Measurements from ENCODE around the gene EDDM3A.
"Not testable (repeated sequence)": the region's sequence is repeated elsewhere in the genome, so short reads cannot be mapped to it uniquely, and the experiment has no call there.

EDDM3A gene

GRCh38 chr14:20699931-20700330 lies 45.8 kb upstream of the EDDM3A start:
- H3K4me1 ChIP-seq (ENCODE audit: control insufficient read depth in 1 of 2, insufficient read depth in 1 of 2, low read depth in 1 of 2, low read length in 1 of 2), result no peaks in the 10 kb centered on the region
- no peaks in the 10 kb centered on the region for H3K27me3 ChIP-seq
- H3K36me3 ChIP-seq, result no peaks in the 10 kb centered on the region
- TF ChIP-seq, protein P1, sequence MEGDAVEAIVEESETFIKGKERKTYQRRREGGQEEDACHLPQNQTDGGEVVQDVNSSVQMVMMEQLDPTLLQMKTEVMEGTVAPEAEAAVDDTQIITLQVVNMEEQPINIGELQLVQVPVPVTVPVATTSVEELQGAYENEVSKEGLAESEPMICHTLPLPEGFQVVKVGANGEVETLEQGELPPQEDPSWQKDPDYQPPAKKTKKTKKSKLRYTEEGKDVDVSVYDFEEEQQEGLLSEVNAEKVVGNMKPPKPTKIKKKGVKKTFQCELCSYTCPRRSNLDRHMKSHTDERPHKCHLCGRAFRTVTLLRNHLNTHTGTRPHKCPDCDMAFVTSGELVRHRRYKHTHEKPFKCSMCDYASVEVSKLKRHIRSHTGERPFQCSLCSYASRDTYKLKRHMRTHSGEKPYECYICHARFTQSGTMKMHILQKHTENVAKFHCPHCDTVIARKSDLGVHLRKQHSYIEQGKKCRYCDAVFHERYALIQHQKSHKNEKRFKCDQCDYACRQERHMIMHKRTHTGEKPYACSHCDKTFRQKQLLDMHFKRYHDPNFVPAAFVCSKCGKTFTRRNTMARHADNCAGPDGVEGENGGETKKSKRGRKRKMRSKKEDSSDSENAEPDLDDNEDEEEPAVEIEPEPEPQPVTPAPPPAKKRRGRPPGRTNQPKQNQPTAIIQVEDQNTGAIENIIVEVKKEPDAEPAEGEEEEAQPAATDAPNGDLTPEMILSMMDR (IDR thresholded peaks at IDR 0.05), result no peak
- no peak overlapping the region for H3K4me3 ChIP-seq (ENCODE audit: low read depth in 1 of 2, low read length in 1 of 2)
- H3K9me3 ChIP-seq, result no peaks in the 10 kb centered on the region
- H3K27ac ChIP-seq, result no peak overlapping the region

DNA sequence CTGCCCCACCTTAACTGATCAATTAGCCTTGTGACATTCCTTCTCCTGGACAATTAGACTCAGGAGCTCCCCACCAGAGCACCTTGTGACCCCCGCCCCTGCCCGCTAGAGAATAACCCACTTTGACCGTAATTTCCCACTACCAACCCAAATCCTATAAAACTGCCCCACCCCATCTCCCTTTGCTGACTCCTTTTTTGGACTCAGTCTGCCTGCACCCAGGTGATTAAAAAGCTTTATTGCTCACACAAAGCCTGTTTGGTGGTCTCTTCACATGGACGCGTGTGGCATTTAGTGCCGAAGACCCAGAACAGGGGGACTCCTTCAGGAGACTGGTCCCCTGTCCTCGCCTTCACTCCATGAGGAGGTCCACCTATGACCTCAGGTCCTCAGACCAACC lies 44.7 kb upstream of the EDDM3A start:
- not testable (repeated sequence) for H3K4me1 ChIP-seq (ENCODE audit: control insufficient read depth in 1 of 2, insufficient read depth in 1 of 2, low read depth in 1 of 2, low read length in 1 of 2); H3K9me3 ChIP-seq; H3K27me3 ChIP-seq; H3K4me3 ChIP-seq (ENCODE audit: low read depth in 1 of 2, low read length in 1 of 2); H3K27ac ChIP-seq; H3K36me3 ChIP-seq

DNA sequence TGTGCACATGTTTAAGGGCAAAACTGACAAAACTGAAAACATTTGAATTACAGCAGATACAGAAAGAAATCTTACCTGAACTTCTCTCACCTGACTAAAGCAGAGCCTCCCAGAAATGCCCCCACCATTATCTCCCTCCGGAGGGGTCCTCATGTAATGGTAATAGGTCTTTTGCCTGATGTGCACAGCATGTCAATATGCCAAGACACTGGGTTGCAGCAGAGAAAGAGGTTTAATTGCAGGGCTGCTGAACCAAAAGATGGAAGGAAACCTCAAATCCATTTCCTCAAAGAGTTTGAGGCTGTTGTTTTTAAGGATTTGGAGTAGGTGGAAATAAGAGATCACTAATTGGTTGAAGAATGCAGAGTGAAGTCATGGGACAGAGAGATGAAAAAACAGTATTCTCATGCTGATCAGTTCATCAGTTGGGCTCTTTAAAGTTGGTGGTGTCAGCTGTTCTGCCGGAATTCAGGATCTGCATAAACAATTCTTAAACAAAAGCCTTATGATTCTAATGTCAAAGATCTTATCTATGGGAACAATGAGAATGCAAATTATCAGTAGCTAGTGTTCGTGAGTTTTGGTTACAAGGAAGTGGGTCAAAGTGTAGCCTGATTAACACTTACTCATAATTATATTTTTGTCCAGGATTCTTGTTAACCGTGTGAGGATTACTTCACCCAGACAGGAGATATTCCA lies 38.9 kb upstream of the EDDM3A start:
- Histone ChIP-seq H3K4me3 (ENCODE audit: low read depth in 1 of 2, low read length in 1 of 2) (no peak overlapping the region), H3K4me1 (ENCODE audit: control insufficient read depth in 1 of 2, insufficient read depth in 1 of 2, low read depth in 1 of 2, low read length in 1 of 2) (no peaks in the 10 kb centered on the region), H3K36me3 (no peaks in the 10 kb centered on the region), H3K9me3 (no peaks in the 10 kb centered on the region), H3K27ac (no peak overlapping the region), H3K27me3 (no peaks in the 10 kb centered on the region)
- TF ChIP-seq, protein P1 (IDR thresholded peaks at IDR 0.05), result no peak

GRCh38 chr14:20707622-20708021 lies 38.1 kb upstream of the EDDM3A start:
- no peaks in the 10 kb centered on the region for H3K27me3 ChIP-seq
- H3K4me1 ChIP-seq (ENCODE audit: control insufficient read depth in 1 of 2, insufficient read depth in 1 of 2, low read depth in 1 of 2, low read length in 1 of 2), result no peaks in the 10 kb centered on the region
- TF ChIP-seq, protein P1 (IDR thresholded peaks at IDR 0.05), result no peak
- H3K9me3 ChIP-seq, result no peaks in the 10 kb centered on the region
- H3K27ac ChIP-seq, result no peak overlapping the region
- H3K4me3 ChIP-seq (ENCODE audit: low read depth in 1 of 2, low read length in 1 of 2), result no peak overlapping the region
- H3K36me3 ChIP-seq, result no peaks in the 10 kb centered on the region

DNA sequence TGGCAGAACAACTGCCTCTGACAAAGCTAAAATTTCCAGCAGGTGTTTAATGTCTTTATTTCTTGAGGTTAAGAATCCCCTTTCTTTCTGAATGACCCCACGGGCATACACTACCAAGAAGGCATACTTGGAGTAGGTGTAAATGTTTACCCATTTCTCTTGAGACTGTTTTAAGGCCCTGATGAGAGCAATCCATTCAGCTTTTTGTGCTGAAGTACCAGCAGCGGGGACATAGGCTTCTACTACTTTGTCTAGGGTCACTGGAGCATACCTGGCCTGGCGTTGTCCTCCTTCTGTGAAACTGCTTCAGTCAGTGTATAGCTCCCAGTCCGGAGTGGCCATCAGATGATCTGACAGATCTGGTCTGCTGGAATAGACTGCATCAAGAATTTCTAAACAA lies 34.4 kb upstream of the EDDM3A start:
- TF ChIP-seq, protein P1 (IDR thresholded peaks at IDR 0.05), result no peak
- no peak overlapping the region for H3K27ac ChIP-seq
- H3K9me3 ChIP-seq, result no peaks in the 10 kb centered on the region
- H3K4me3 ChIP-seq (ENCODE audit: low read depth in 1 of 2, low read length in 1 of 2), result no peak overlapping the region
- peaks cover 23 to 25% of the 10 kb centered on the region in 2 experiments for H3K4me1 ChIP-seq (ENCODE audit: control insufficient read depth in 1 of 2, insufficient read depth in 1 of 2, low read depth in 1 of 2, low read length in 1 of 2)
- no peaks in the 10 kb centered on the region for H3K27me3 ChIP-seq
- no peaks in the 10 kb centered on the region for H3K36me3 ChIP-seq

DNA sequence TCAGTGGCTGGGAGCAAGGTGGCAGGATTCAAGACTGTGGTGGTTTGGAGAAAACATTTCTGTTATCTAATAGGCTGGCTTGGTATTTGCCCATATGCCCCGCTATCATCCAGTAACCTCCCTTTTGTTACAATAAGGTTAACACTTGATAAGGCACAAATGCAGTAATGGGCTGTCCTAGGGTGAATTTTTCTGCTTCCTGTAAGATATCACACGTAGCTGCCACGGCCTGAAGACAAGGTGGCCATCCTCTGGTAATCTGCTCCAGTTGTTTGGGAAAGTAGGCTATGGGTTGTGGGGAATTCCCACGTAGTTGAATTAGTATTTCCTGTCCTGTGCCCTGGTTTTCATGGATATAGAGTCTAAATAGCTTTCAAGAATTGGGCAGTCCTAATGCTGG lies 34.0 kb upstream of the EDDM3A start:
- H3K9me3 ChIP-seq, result no peaks in the 10 kb centered on the region
- no peak overlapping the region for H3K4me3 ChIP-seq (ENCODE audit: low read depth in 1 of 2, low read length in 1 of 2)
- TF ChIP-seq, protein P1 (IDR thresholded peaks at IDR 0.05), result no peak
- H3K4me1 ChIP-seq (ENCODE audit: control insufficient read depth in 1 of 2, insufficient read depth in 1 of 2, low read depth in 1 of 2, low read length in 1 of 2), result peaks cover 27 to 29% of the 10 kb centered on the region in 2 experiments
- H3K36me3 ChIP-seq, result no peaks in the 10 kb centered on the region
- no peak overlapping the region for H3K27ac ChIP-seq
- H3K27me3 ChIP-seq, result no peaks in the 10 kb centered on the region

Data from neutrophil (primary cell).